Endodermal cell (in vitro differentiated cells): ENCODE measurements around the gene MFAP1. TPM values are rescaled to one million over a fixed set of nuclear protein-coding genes. Genes with fewer than 3 reads are reported as not detected.

ENCODE experiments used
- DNase-seq: peaks from one replicate; pipeline ENCODE4 v3.0.0-alpha.2; 2017
- H3K27ac ChIP-seq: 2 replicates; pipeline ENCODE4 v1.5.1; 2013; ENCODE audit warnings: mild to moderate bottlenecking, low read depth, low read length, moderate library complexity
- H3K27me3 ChIP-seq: 2 replicates; pipeline ENCODE4 v1.6.1; 2013; ENCODE audit warnings: mild to moderate bottlenecking, low read length, moderate library complexity; ENCODE audit not compliant: insufficient read depth, control insufficient read depth, poor library complexity, severe bottlenecking
- H3K36me3 ChIP-seq: 2 replicates; pipeline ENCODE4 v1.7.0; 2013; ENCODE audit warnings: mild to moderate bottlenecking, low read length, moderate library complexity; ENCODE audit not compliant: control insufficient read depth, insufficient read depth
- H3K4me1 ChIP-seq: one replicate; pipeline ENCODE4 v1.7.0; 2013; ENCODE audit warnings: low read length; ENCODE audit not compliant: control insufficient read depth, insufficient read depth
- H3K4me3 ChIP-seq: 2 replicates; pipeline ENCODE4 v1.5.1; 2013; ENCODE audit warnings: mild to moderate bottlenecking, low read length, moderate library complexity
- H3K9ac ChIP-seq: 2 replicates; pipeline ENCODE4 v1.6.1; 2013; ENCODE audit warnings: mild to moderate bottlenecking, low read length, moderate library complexity; ENCODE audit not compliant: poor library complexity, severe bottlenecking; ENCODE audit errors: extremely low read depth
- H3K9me3 ChIP-seq: 2 replicates; pipeline ENCODE4 v1.6.1; 2013; ENCODE audit warnings: mild to moderate bottlenecking, low read length, moderate library complexity; ENCODE audit not compliant: control insufficient read depth
- H3K27ac Mint-ChIP-seq: 2 replicates; pipeline ENCODE4 v1.8.0; 2020; ENCODE audit warnings: mixed read lengths
- H3K27me3 Mint-ChIP-seq: 2 replicates; pipeline ENCODE4 v1.8.0; 2021; ENCODE audit warnings: mild to moderate bottlenecking, mixed read lengths; ENCODE audit not compliant: insufficient read depth
- H3K36me3 Mint-ChIP-seq: 2 replicates; pipeline ENCODE4 v1.8.0; 2020; ENCODE audit warnings: low read depth, mixed read lengths
- H3K4me1 Mint-ChIP-seq: 2 replicates; pipeline ENCODE4 v1.8.0; 2020; ENCODE audit warnings: mixed read lengths
- H3K4me3 Mint-ChIP-seq: 2 replicates; pipeline ENCODE4 v1.8.0; 2020; ENCODE audit warnings: mild to moderate bottlenecking, moderate library complexity, mixed read lengths
- H3K9me3 Mint-ChIP-seq: 2 replicates; pipeline ENCODE4 v1.8.0; 2020; ENCODE audit warnings: mild to moderate bottlenecking, mixed read lengths
- WGBS, 2 experiments: methylation state at CpG; one replicate each; pipeline versions ENCODE4 v1.1.5 to v1.1.7; 2013; ENCODE audit warnings: missing lambda C conversion rate in 2 of 2, mixed read lengths in 1 of 2; ENCODE audit not compliant: insufficient coverage in 1 of 2, insufficient read length in 1 of 2; 5-methylcytosine and 5-hydroxymethylcytosine counted together
- total RNA-seq, 2 donors: library from RNA; stranded (reverse); fragmentation: NEBNext Ultra II Directional in 1 of 2; extraction: Animal tissue kit (Norgen Biotek cat#: 25700) in 1 of 2; gene quantifications; 2 replicates in 1 of 2; 3 replicates in 1 of 2; pipeline ENCODE4 v1.2.1, GENCODE V29; 2021
- TF ChIP-seq, protein P1 (sequence below): fragments of 200-600 bp; sonication (generic); conservative IDR thresholded peaks from 2 replicates; pipeline ENCODE4 v1.5.0; 2021; ENCODE audit warnings: antibody characterized with exemption, mild to moderate bottlenecking

The MFAP1 gene
- total RNA-seq, 2 donors from 2014 or later, result 35.3 to 48.5 TPM

DNA sequence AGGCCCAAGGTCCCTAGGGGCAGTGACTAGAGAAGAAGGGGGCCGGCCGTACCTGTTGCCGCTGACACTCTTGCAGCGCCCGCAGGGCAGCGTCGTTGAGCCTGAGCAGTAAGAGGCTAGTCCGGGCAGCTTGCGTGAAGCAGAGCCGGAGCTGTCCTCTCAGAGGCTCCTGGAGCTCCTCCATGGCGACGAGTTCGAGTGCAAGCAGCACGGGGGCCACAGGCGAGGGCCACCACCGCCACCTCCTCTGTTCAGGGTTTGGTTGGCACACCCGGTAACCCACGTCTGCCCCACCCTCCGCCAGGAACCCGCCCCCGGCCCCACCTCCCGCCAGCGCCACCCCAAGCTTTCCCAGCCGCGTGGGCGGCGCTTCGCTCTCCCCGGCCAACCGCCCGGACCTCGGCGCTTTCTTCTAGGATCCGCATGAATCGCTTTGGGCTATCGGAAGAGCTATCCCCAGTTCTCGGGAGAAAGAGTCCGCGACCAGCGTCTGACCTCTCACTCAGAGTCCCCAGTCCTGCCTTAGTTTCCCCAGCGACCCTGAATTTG, 47.7 kb downstream of the MFAP1 start, which contains the start of gene ELL3:
TSS of gene ELL3 (minus strand) at position 249 of the 549 bp plus-strand sequence. CDS start at position 184, 65 bp downstream.
- peaks cover 12% of the 10 kb centered on the region for H3K4me1 Mint-ChIP-seq
- DNase-seq, result peak; percentile 90
- H3K9me3 Mint-ChIP-seq, result no peaks in the 10 kb centered on the region
- Histone ChIP-seq H3K9me3 (no peaks in the 10 kb centered on the region), H3K27ac (no peak within 1 kb of the TSS), H3K27me3 (no peaks in the 10 kb centered on the region), H3K4me3 (peak within 1 kb of the TSS; percentile 83), H3K4me1 (no peaks in the 10 kb centered on the region), H3K9ac (peak within 1 kb of the TSS; percentile 25), H3K36me3 (peaks cover 27% of the 10 kb centered on the region)
- TF ChIP-seq, protein P1, sequence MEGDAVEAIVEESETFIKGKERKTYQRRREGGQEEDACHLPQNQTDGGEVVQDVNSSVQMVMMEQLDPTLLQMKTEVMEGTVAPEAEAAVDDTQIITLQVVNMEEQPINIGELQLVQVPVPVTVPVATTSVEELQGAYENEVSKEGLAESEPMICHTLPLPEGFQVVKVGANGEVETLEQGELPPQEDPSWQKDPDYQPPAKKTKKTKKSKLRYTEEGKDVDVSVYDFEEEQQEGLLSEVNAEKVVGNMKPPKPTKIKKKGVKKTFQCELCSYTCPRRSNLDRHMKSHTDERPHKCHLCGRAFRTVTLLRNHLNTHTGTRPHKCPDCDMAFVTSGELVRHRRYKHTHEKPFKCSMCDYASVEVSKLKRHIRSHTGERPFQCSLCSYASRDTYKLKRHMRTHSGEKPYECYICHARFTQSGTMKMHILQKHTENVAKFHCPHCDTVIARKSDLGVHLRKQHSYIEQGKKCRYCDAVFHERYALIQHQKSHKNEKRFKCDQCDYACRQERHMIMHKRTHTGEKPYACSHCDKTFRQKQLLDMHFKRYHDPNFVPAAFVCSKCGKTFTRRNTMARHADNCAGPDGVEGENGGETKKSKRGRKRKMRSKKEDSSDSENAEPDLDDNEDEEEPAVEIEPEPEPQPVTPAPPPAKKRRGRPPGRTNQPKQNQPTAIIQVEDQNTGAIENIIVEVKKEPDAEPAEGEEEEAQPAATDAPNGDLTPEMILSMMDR, result no peak
- H3K27ac Mint-ChIP-seq, result peak within 1 kb of the TSS; percentile 78
- peaks cover 13% of the 10 kb centered on the region for H3K27me3 Mint-ChIP-seq
- 1% methylated on average over 19 to 41 of the region's 41 CpGs for WGBS, 2 experiments
- peak within 1 kb of the TSS; percentile 66 for H3K4me3 Mint-ChIP-seq
- H3K36me3 Mint-ChIP-seq, result peaks cover 20% of the 10 kb centered on the region

DNA sequence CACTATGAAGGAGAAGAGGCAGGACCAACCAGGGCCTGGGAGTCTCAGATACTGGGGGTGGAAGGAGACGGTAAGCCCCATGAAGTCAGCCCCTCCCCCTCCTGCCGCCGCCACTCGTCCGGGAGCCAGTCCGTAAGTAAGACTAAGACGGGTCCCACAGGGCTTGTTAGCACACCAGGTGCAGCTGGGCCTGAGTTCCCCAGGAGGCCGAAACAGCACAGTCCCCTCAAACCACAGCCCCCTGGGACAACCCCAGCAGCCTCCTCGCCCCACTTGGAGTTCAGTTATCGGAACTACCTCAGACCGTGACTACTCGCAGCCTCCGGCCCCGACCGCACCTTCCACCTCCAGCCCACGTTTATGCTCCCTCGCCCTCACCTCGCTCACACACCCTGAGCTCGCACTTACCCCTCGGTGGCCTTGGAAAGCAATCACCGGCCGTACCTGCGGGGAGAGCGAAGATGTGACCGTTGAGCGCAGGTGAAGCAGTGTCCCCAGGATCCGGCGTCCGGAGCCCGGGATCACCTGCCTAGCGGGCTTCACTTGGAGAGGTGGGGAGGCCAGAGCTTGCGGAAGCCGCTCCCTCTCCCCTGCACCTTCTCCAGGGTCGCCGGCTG, 48.3 kb downstream of the MFAP1 start:
- peak overlapping the region; percentile 83 for H3K4me3 ChIP-seq
- H3K27ac Mint-ChIP-seq, result peak overlapping the region; percentile 78
- peaks cover 13% of the 10 kb centered on the region for H3K27me3 Mint-ChIP-seq
- no peaks in the 10 kb centered on the region for H3K9me3 ChIP-seq
- H3K4me1 Mint-ChIP-seq, result peaks cover 12% of the 10 kb centered on the region
- DNase-seq, result peak; percentile 84
- TF ChIP-seq, protein P1, result no peak
- H3K9me3 Mint-ChIP-seq, result no peaks in the 10 kb centered on the region
- H3K9ac ChIP-seq, result peak overlapping the region; percentile 25
- H3K4me1 ChIP-seq, result no peaks in the 10 kb centered on the region
- H3K27ac ChIP-seq, result no peak overlapping the region
- H3K4me3 Mint-ChIP-seq, result peak overlapping the region; percentile 66
- peaks cover 25% of the 10 kb centered on the region for H3K36me3 Mint-ChIP-seq
- H3K36me3 ChIP-seq, result peaks cover 33% of the 10 kb centered on the region
- WGBS, 2 experiments, result 11% methylated on average over 35 of the region's 35 CpGs; no CpG with 5 or more reads in 1 of the 2 experiments
- no peaks in the 10 kb centered on the region for H3K27me3 ChIP-seq

DNA sequence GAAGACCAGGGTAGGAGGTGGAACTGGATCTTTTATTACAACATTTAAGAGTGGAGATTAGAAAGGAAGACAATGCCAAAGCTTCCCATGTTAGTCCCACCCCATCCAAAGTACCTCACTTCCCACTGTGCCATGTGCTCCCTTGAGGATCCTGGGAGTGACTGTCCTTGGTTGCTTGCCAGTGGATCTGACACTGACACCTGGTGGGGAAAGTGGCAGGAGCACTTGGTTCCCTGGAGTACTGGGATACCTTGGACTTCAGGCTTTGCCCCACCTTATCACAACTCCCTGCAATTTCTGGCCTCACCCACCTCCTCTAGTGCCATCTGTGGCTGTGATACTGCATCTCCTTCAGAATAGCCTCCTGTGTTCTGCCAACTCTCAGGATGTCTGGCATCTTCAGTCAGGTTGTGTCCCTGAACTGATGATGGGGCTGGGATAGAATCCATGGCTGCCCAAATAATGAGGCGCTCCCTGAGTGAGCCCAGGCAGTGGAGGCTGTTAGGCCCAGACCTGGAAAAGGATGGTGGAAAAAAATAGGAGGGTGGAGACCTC, 49.0 kb downstream of the MFAP1 start:
- H3K27me3 ChIP-seq, result no peaks in the 10 kb centered on the region
- H3K9me3 ChIP-seq, result no peaks in the 10 kb centered on the region
- Mint-ChIP-seq H3K27ac (no peak overlapping the region), H3K9me3 (no peaks in the 10 kb centered on the region), H3K4me1 (peaks cover 12% of the 10 kb centered on the region), H3K4me3 (peak overlapping the region; percentile 66), H3K27me3 (peaks cover 8% of the 10 kb centered on the region), H3K36me3 (peaks cover 31% of the 10 kb centered on the region)
- H3K27ac ChIP-seq, result no peak overlapping the region
- H3K36me3 ChIP-seq, result peaks cover 40% of the 10 kb centered on the region
- no peak overlapping the region for H3K4me3 ChIP-seq
- H3K4me1 ChIP-seq, result no peaks in the 10 kb centered on the region
- TF ChIP-seq, protein P1, result peak; percentile 73
- no peak overlapping the region for H3K9ac ChIP-seq
- DNase-seq, result peak; percentile 86
- WGBS, 2 experiments, result 100% methylated on average over 1 of the region's 1 CpG; no CpG with 5 or more reads in 1 of the 2 experiments
